Keratinocyte (primary cell): ENCODE results near the gene DSCAM.

Experiments used
- EZH2 ChIP-seq: IDR thresholded peaks from one replicate; pipeline ENCODE4 v1.6.1; 2012; ENCODE audit warnings: inconsistent platforms, mild to moderate bottlenecking, low read length, moderate library complexity
- TF ChIP-seq, protein P1 (sequence below), 3 experiments: IDR thresholded peaks in 1 of 3; conservative IDR thresholded peaks in 1 of 3; optimal IDR thresholded peaks in 1 of 3; 2 replicates in 2 of 3; 3 replicates in 1 of 3; pipeline versions ENCODE3 to v1.5.1; 2011; ENCODE audit warnings: low read length in 3 of 3, mild to moderate bottlenecking in 3 of 3, moderate library complexity in 2 of 3, control low read depth in 1 of 3, inconsistent platforms in 1 of 3; ENCODE audit not compliant: insufficient read depth in 2 of 3; ENCODE audit errors: extremely low read depth in 1 of 3

DNA sequence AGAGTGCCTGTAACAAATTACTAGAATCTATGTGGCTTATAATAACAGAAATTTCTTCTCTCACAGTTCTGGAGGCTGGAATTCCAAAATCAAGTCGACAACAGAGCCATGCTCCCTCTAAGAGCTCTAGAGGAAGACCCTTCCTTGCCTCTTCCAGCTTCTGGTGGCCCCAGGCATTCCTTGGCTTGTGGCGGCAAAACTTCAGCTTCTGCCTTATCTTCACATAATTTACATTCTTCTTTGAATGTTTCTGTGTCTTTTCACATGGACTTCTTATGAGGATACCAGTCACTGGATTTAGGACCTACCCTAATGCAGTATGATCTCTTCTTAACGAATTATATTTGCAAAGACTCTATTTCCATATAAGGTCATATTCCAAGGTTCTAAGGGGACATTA lies 655.3 kb downstream of the DSCAM start:
- TF ChIP-seq, protein P1, sequence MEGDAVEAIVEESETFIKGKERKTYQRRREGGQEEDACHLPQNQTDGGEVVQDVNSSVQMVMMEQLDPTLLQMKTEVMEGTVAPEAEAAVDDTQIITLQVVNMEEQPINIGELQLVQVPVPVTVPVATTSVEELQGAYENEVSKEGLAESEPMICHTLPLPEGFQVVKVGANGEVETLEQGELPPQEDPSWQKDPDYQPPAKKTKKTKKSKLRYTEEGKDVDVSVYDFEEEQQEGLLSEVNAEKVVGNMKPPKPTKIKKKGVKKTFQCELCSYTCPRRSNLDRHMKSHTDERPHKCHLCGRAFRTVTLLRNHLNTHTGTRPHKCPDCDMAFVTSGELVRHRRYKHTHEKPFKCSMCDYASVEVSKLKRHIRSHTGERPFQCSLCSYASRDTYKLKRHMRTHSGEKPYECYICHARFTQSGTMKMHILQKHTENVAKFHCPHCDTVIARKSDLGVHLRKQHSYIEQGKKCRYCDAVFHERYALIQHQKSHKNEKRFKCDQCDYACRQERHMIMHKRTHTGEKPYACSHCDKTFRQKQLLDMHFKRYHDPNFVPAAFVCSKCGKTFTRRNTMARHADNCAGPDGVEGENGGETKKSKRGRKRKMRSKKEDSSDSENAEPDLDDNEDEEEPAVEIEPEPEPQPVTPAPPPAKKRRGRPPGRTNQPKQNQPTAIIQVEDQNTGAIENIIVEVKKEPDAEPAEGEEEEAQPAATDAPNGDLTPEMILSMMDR (optimal IDR thresholded peaks at IDR 0.05 in 1 of 3, IDR thresholded peaks at IDR 0.05 in 1 of 3, conservative IDR thresholded peaks at IDR 0.05 in 1 of 3; ENCODE audit: extremely low read depth in 1 of 3, insufficient read depth in 2 of 3, low read length in 3 of 3), result no peak
- TF ChIP-seq EZH2, result no peak
